ENCODE data around the gene RPL36. TPM values are rescaled to one million over a fixed set of nuclear protein-coding genes. Genes with fewer than 3 reads are reported as not detected.
"Not testable (repeated sequence)": the region's sequence is repeated elsewhere in the genome, so short reads cannot be mapped to it uniquely, and the experiment has no call there.

The RPL36 gene
- total and polyA plus RNA-seq, 5 experiments from 2014 or later = 1,442 to 2,883 (median 2,357) TPM

- POLR2A ChIA-PET = interaction anchor here (0.6 to 1.7 kb wide), 3 partner anchors 26 to 440 kb away, joined by 3 to 4 read pairs (median 4); partner anchors contain the start of genes SAFB and SAFB2
Observed at GRCh38 chr19:5683177-5683886, 6.8 kb upstream of the RPL36 start.

GRCh38 chr19:5684694-5685430 lies 5.2 kb upstream of the RPL36 start:
- no peaks in the 10 kb centered on the region for H3K9me3 Mint-ChIP-seq
- H3K27ac Mint-ChIP-seq = peak overlapping the region in 2 of 10 donors; percentile 48 to 56

More at GRCh38 chr19:5683177-5683886, 6.8 kb upstream of the RPL36 start:
- Mint-ChIP-seq H3K4me3 (peak overlapping the region in 7 of 10 donors; percentile 4 to 68 (median 57)), H3K27me3 (peaks cover 0 to 3% (median 0%) of the 10 kb centered on the region in 5 donors), H3K4me1 (peaks cover 25 to 45% (median 36%) of the 10 kb centered on the region in 4 donors), H3K27ac (peak overlapping the region in 3 of 10 donors; percentile 37 to 74 (median 69)), H3K36me3 (no peaks in the 10 kb centered on the region), H3K9me3 (no peaks in the 10 kb centered on the region)
- no peak for DNase-seq
- ATAC-seq = no peak

GRCh38 chr19:5686326-5686646 lies 3.8 kb upstream of the RPL36 start:
- Mint-ChIP-seq H3K4me1 (peaks cover 26 to 40% (median 37%) of the 10 kb centered on the region in 4 donors), H3K27me3 (no peaks in the 10 kb centered on the region), H3K36me3 (peaks cover 0 to 6% (median 0%) of the 10 kb centered on the region in 3 donors), H3K9me3 (no peaks in the 10 kb centered on the region), H3K4me3 (peak overlapping the region; percentile 80 to 91 (median 86)), H3K27ac (peak overlapping the region; percentile 19 to 95 (median 91))
- DNase-seq = no peak
- POLR2A ChIA-PET = interaction anchor here (0.6 to 2.5 kb wide), 8 partner anchors 16 to 1697 kb away, joined by 3 to 40 read pairs (median 5); partner anchors contain the start of genes CATSPERD, DUS3L, LONP1 and NDUFA11
- ATAC-seq = peak in 1 of 2 donors; percentile 5

More at GRCh38 chr19:5684694-5685430, 5.2 kb upstream of the RPL36 start:
- Mint-ChIP-seq H3K4me3 (peak overlapping the region in 2 of 10 donors; percentile 11 to 14), H3K36me3 (no peaks in the 10 kb centered on the region), H3K4me1 (peaks cover 21 to 39% (median 33%) of the 10 kb centered on the region in 4 donors), H3K27me3 (peaks cover 0 to 3% (median 0%) of the 10 kb centered on the region in 5 donors)
- ATAC-seq (no peak), DNase-seq (no peak)
- POLR2A ChIA-PET = interaction anchor here (1.7 kb wide), 1 partner anchor 62 kb away, joined by 4 read pairs; the partner anchor contains the start of genes SAFB and SAFB2

- POLR2A ChIA-PET = interaction anchor here (0.6 to 2.5 kb wide), 13 partner anchors 15 to 1698 kb away, joined by 3 to 40 read pairs (median 4); partner anchors contain the start of genes CATSPERD, DUS3L, LONP1 and NDUFA11
- Mint-ChIP-seq H3K4me1 (peaks cover 21 to 35% (median 33%) of the 10 kb centered on the region in 4 donors), H3K36me3 (peaks cover 0 to 7% (median 0%) of the 10 kb centered on the region in 3 donors), H3K27ac (peak overlapping the region; percentile 19 to 95 (median 91)), H3K9me3 (no peaks in the 10 kb centered on the region), H3K4me3 (peak overlapping the region; percentile 80 to 91 (median 86)), H3K27me3 (no peaks in the 10 kb centered on the region)
- peak; percentile 59 to 60 for ATAC-seq
- DNase-seq = peak; percentile 80 to 97 (median 92)
Observed at GRCh38 chr19:5686647-5687359, 3.3 kb upstream of the RPL36 start.

- ATAC-seq (no peak), DNase-seq (no peak)
- Mint-ChIP-seq H3K4me1 (peaks cover 17 to 38% (median 33%) of the 10 kb centered on the region in 4 donors), H3K27ac (peak overlapping the region in 5 of 10 donors; percentile 53 to 95 (median 91)), H3K27me3 (no peaks in the 10 kb centered on the region), H3K36me3 (peaks cover 0 to 15% (median 0%) of the 10 kb centered on the region in 3 donors), H3K9me3 (no peaks in the 10 kb centered on the region), H3K4me3 (peak overlapping the region; percentile 52 to 91 (median 84))
- POLR2A ChIA-PET = interaction anchor here (0.6 to 2.5 kb wide), 11 partner anchors 16 to 1087 kb away, joined by 3 to 40 read pairs (median 4); partner anchors contain the start of genes CATSPERD, LONP1, NDUFA11 and SAFB
Observed at GRCh38 chr19:5687360-5688198, 2.5 kb upstream of the RPL36 start.

- peak overlapping the region in 6 of 10 donors; percentile 53 to 83 (median 72) for H3K27ac Mint-ChIP-seq
- not testable (repeated sequence) for H3K9me3 Mint-ChIP-seq, H3K27me3 Mint-ChIP-seq, ATAC-seq, DNase-seq
- POLR2A ChIA-PET = interaction anchor here (3.8 to 4.2 kb wide), 2 partner anchors 31 to 67 kb away, joined by 41 to 68 read pairs; partner anchors contain the start of genes CATSPERD, LONP1, SAFB and SAFB2
- peaks cover 19 to 40% (median 36%) of the 10 kb centered on the region in 4 donors for H3K4me1 Mint-ChIP-seq
- H3K36me3 Mint-ChIP-seq = peaks cover 0 to 22% (median 0%) of the 10 kb centered on the region in 3 donors
- peak overlapping the region; percentile 48 to 85 (median 62) for H3K4me3 Mint-ChIP-seq
Observed at GRCh38 chr19:5688262-5688881, 1.7 kb upstream of the RPL36 start.

GRCh38 chr19:5690955-5691821 lies 1.1 kb downstream of the RPL36 start:
- POLR2A ChIA-PET = interaction anchor here (0.5 to 4.2 kb wide), 10 partner anchors 11 to 808 kb away, joined by 3 to 68 read pairs (median 4); partner anchors contain the start of genes CATSPERD, DUS3L, HSD11B1L and LONP1
- peak in 6 of 10 donors; percentile 28 to 66 (median 40) for DNase-seq
- H3K9me3 Mint-ChIP-seq = no peaks in the 10 kb centered on the region
- peak in 1 of 2 donors; percentile 1 for ATAC-seq
- H3K4me3 Mint-ChIP-seq = peak overlapping the region; percentile 90 to 99 (median 94)
- H3K27me3 Mint-ChIP-seq = no peaks in the 10 kb centered on the region
- peak overlapping the region; percentile 90 to 99 (median 96) for H3K27ac Mint-ChIP-seq
- H3K4me1 Mint-ChIP-seq = peaks cover 19 to 37% (median 31%) of the 10 kb centered on the region in 4 donors
- H3K36me3 Mint-ChIP-seq = peaks cover 0 to 34% (median 0%) of the 10 kb centered on the region in 3 donors

- peak in 1 of 10 donors; percentile 21 for DNase-seq
- H3K27ac Mint-ChIP-seq = peak overlapping the region; percentile 48 to 98 (median 82)
- no peak for ATAC-seq
- no peaks in the 10 kb centered on the region for H3K27me3 Mint-ChIP-seq
- H3K4me1 Mint-ChIP-seq = peaks cover 19 to 31% (median 28%) of the 10 kb centered on the region in 4 donors
- H3K4me3 Mint-ChIP-seq = peak overlapping the region; percentile 43 to 97 (median 92)
- POLR2A ChIA-PET = interaction anchor here (1.0 to 4.2 kb wide), 4 partner anchors 12 to 71 kb away, joined by 3 to 68 read pairs (median 28); partner anchors contain the start of genes CATSPERD, HSD11B1L, LONP1 and MICOS13
- no peaks in the 10 kb centered on the region for H3K9me3 Mint-ChIP-seq
- H3K36me3 Mint-ChIP-seq = peaks cover 0 to 40% (median 0%) of the 10 kb centered on the region in 3 donors
Observed at GRCh38 chr19:5691822-5692722, 2.0 kb downstream of the RPL36 start.

- Mint-ChIP-seq H3K9me3 (no peaks in the 10 kb centered on the region), H3K27ac (peak overlapping the region in 7 of 10 donors; percentile 33 to 96 (median 72)), H3K36me3 (peaks cover 0 to 43% (median 0%) of the 10 kb centered on the region in 3 donors), H3K4me3 (peak overlapping the region; percentile 42 to 96 (median 72)), H3K27me3 (no peaks in the 10 kb centered on the region), H3K4me1 (peaks cover 19 to 31% (median 29%) of the 10 kb centered on the region in 4 donors)
- DNase-seq (no peak), ATAC-seq (no peak)
- POLR2A ChIA-PET = interaction anchor here (1.0 kb wide), 1 partner anchor 13 kb away, joined by 3 read pairs; no protein-coding TSS in a partner anchor
Observed at GRCh38 chr19:5692723-5693194, 2.7 kb downstream of the RPL36 start.
